COLO829 (cell line): ENCODE data around the gene RNF225.
"Not testable (repeated sequence)": the region's sequence is repeated elsewhere in the genome, so short reads cannot be mapped to it uniquely, and the experiment has no call there.

Experiments
- DNase-seq: peaks from one replicate; pipeline ENCODE4 v3.0.0; 2012; ENCODE audit warnings: low spot score

The RNF225 gene

DNA sequence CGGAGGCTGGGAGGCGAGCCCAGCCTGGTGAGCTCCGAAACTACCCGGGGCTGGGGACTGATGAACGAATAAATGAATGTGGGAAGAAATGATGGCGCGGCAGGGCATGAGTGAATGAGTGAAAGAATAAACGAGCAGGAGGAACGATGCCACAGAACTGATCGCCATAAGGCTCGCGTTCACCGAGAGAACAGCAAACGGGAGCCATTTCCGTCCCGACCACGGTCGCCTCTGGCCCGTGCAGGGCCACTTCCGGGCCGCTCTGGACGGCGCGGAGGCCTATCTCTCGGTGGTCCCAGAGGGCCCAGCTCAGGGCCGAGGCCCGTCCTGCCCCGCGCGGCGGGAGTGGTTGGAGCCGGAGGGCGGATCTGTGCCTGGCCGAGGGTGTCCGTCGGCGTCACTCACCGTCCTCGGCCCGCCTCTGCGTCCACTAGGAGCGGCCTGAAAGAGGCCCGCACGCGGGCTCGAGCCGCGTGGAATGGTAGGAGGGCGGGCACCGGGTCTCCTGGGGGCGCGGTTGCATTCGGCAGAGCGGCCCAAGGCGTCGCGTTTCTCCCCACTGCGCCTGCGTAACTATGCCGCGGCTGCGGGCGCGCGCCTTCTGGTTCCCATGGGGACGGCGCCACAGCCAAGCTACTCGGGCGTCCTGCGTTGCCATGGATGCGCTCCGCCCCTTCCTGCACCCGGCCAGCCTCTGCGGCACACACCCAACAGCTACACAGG lies 33.0 kb upstream of the RNF225 start, which contains the start of gene ZNF497:
Gene ZNF497 (minus strand): TSS at position 480 of the 723 bp plus-strand sequence. CDS start 5,116 bp downstream, outside the sequence.
- peak; percentile 99 for DNase-seq

DNA sequence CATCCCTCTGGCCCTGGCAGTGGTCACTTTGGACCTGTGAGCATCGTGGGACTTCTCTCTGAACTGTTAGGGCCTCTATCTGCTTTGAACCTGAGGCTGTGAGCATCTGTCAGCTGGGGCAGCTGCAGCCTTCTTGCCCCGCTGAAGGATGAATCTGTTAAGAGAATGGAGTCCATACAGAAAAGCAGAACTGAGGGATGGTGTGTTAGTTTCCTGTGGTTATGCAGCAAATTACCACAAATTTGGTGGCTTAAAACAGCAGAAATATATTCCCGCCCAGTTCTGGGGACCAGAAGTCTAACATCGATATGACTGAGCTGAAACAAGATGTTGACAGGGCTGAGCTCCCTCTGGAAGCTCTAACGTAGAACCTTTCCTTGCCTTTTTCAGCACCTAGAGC lies 31.3 kb upstream of the RNF225 start:
- DNase-seq = no peak

DNA sequence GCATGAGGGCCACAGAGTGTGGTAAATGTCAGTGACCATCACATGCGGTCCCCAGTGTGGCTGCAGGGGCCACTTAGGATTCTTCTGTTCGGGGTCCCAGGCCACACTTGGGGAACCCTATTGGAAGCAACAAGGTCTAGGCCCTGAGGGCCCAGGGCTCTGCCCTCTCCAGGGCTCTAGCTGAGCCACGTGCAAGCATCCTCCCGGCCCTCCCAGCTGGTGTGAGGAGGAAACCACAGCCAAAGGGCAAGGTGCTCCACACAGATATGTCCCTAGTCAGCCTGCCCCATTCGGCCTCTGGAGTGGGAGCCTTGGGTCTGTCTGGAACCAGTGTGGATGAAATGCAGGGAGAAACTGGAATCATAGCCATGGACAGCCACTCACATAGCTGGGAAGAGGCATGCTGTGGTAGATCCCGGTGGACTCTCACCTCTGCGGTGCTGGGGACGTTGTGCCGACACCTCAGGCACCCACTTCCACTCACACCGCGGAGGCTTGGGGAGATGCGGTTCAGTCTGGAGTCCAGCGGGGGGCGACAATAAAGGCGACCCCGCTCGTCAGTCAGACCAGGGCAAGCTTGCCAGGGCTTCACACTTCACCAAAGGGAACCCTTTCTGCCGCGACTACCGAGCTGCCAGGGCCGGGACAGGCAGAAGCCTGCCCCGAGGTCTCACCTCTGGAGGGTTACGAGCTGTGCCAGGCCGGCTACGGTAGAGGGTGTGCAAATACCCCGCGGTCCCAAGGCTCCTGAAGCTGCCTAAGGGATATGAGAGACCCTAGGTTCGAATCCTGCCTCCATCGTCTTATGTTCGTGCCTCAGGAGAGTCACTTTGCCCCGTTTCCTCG lies 28.6 kb upstream of the RNF225 start:
- DNase-seq = no peak

DNA sequence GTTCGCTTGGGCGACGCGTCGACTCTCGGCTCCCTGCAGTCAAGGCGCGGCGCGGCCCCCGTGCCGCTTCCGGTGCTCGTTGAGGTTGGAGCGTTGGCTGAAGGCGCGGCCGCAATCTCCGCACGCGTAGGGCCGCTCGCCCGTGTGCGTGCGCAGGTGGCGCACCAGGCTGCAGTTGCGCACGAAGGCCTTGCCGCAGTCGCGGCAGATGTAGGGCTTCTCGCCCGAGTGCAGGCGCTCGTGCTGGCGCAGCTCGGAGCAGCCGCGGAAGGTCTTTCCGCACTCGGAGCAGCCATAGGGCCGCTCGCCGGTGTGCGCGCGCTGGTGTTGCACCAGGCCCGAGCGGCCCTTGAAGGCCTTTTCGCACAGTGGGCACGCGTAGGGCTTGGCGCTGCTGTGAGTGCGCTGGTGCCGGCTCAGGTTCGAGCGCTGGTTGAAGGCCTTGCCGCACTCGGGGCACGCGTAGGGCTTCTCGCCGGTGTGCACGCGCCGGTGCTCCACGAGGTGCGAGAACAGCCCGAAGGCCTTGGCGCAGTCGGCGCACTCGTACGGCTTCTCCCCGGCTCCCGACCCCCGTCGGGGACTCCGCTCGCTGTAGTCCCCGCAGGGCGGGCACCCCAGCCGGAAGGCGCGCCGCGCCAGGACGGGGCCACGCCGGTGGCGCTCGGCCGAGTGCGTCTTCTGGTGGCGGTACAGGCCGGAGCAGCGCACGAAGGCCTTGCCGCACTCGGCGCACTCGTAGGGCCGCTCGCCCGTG lies 27.6 kb upstream of the RNF225 start:
- DNase-seq = no peak

DNA sequence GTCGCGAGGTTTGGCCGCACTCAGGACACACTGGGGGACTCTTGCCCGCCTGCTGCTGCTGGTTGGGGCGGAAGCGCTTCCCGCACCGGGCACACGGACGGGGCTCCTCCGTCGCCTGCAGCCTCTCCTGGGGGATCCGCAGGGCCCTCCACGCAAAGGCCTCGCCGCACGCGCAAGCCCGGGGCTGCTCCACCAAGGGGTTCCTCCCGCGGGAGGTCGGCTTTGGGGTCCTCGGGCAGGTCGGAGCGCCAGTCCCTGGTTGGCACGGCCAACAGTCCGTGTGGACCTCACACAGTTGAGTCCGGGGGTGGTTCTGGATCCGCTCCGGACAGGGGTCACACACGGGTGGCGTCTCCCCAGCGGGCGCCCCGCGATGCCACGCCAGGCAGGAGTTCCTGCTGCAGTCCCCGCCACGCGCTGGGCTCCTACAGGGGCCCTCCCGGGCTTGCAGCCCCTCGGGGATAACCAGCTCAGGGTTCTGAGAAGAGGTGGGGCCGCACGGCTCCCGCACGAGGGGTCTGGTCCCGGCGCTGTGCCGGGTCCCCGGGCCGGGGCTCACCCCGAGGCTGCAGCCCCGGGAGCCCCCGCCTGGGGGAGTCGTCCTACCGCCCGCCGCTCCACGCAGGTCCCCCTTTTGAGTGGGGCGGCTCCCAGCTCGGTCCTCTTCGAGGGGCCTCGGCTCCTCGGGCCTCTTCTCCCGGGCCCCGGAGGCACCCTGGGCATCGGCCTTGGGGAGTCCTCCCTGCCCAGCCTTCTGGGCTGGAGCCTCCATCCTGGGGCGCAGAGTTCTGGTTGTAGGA lies 26.7 kb upstream of the RNF225 start:
- no peak for DNase-seq

DNA sequence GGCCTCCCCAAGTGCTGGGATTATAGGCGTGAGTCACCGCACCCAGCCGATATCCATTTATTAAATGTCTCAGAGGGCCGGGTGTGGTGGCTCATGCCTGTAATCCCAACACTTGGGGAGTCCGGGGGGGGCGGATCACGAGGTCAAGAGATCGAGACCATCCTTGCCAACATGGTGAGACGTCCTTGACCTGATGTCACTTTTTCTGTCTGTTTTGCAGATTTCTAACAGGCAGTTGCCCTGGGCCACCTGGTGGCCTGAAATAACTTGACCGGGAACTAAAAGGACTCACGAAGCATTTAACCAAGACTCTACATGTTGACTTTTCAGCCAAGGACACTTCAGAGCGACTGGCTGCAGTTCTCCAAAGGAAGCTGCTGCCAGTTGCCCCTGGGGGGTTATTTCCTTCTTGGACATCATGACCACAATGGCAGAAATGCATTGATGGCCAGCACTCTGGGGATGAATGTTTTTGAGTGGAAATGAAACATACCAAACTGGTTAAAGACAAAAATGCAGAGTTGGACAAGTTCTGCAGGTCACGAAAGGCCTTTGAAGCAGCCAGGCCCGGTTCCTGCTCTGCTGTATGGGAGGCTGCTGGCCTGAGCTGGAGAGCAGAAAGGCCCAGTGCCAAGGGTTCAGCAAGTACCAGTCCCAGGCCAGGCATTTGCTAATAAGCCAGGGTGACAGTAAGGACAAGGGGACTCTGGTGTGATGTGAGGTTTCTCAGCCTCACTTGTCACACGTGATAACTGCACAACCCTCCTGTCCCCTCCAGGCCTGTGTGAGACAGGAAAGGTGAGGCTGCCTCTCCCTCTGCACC lies 22.9 kb upstream of the RNF225 start:
- no peak for DNase-seq

DNA sequence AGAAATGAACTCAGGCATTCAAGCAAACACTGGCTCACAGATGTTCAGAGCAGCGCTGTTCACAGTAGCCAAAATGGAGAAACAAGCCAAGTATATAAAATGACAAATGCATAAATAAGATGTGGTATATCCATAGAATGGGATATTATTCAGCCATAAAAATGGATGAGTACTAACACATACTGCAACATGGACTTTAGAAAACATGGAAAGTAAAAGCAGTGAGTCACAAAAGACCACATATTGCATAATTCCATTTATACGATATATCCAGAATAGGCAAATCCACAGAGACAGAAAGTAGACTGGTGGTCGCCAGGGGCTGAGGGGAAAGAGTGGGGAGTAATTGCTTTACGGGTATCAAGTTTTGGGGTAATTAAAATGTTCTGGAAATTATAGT lies 21.3 kb upstream of the RNF225 start:
- DNase-seq = no peak

DNA sequence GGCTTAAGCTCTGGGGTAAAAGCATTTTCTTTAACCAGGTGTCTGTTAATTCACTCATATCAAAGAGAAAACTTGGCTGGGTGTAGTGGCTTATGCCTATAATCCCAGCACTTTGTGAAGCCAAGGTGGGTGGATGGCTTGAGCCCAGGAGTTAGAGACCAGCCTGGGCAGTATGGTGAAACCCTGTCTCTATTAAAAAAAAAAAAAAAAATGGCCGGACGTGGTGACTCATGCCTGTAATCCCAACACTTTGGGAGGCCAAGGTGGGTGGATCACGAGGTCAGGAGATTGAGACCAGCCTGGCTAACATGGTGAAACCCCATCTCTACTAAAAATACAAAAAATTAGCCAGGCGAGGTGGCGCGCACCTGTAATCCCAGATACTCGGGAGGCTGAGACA lies 18.7 kb upstream of the RNF225 start:
- not testable (repeated sequence) for DNase-seq

DNA sequence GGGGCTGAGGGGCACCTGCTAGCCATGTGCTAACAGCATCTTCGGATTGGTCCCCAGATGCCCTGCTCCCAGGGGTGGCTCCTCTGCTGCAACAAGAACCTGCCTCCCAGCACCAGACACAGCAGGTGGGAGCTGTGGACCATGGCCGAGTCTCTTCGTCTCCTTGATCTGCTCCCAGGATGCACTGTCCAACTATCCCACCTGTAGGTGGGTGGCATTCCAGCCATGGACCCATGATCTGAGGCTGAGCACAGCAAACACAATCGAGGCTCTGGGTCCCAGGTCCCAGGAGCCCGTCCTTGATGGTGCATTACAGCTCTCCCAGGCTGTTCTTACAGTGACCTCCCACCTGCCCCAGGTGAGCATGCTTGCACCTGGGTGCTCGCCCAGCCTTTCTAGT lies 16.2 kb upstream of the RNF225 start:
- DNase-seq = no peak

DNA sequence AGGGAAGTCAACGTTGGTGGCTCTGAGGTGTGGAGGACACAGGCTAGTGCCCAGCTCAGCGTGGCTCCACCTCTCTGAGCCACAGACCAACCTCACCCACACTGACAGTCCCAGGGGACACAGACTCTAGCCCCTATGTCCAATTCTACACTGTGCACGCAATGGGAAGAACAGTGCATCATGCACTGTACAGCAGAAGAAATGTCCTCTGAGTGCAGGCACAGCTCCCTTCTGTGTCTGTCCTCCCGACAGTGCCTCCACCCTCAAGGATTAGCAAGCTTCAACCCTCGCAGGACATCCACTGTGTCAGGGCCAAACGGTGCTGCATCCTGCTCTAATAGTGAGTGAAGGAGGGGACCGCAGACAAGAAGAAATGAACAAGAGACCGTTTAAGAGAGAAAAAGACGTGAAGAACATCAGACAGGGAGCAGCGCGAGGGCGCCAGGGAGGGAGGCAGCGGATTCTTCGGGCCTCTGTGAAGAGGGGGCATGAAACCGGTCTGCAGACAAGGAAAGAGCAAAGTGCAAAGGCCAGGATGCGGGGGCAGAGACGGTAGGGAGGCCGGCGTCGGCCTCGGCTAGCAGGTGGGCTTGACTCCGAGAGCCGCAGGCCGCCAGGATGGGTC lies 15.3 kb upstream of the RNF225 start:
- DNase-seq = no peak

DNA sequence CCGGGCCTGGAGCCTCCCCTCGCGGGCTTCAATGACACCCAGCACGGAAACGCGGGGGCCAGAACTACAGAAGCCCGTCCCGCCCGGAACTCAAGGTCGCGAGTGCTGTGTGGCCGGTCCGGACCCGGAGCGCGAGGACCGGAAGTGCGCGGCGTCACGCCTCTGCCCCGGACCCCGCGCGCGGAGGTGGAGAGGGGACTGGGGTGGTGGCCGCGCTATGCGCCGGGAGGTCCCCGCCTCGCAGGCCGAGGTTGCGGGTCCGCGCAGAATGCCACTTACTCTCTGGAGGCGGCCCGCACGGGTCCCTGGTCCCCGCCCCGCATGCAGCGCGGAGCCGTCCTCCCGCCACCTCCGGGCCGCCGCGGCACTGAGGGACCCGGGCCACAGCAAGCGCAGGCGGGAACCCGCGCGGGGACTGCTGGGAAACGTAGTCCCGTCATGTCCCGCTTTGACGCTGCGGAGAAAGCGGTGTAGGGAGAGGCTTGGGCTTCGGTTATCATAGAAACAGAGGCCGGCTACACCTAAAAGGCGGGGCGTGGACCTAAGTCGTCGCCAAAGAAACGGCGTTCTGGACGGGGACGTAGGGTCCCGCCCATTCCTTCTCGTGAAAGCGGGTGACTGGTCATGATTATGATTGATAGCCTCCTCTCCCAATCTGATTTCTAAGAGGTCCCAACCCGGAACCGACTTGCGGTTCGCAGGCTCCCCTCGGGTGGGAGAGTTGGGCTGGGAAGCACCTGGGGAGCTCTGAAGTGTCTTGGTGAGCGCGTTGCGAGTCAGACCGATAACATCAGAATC lies 14.6 kb upstream of the RNF225 start, which contains the start of gene ZNF837:
Gene ZNF837 (minus strand): TSS at position 369 of the 798 bp plus-strand sequence. CDS start 11,698 bp downstream, outside the sequence.
- peak; percentile 95 for DNase-seq

DNA sequence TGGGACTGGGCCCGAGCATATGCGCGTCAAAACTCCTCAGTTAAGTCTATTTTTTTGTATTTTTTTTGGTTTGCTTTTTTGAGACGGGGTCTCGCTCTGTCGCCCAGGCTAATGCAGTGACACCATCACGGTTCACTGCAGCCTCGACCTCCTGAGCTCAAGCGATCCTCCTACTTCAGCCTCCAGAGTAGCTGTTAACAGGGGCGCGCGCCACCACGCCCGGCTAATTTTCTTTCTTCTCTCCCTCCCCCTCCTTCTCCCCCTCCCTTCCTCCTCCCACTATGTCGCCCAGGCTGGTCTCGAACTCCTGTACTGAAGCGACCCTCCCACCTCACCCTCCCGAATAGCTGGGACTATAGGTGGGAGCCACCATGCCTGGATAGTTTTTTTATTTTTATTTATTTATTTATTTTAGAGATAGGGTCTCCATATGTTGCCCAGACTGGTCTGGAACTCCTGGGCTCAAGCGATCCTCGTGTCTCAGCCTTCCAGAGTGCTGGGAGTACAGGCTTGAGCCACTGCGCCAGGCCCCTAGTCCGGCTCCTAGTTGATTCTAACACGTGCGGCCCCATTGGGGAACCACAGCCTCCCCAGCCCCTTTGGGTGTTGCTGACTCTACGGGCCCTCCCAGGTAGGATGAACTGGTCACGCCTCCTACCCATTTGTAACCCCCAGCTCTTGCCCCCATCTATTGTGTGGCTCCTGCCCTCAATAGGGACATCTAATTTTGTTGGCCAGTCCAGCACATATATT lies 13.8 kb upstream of the RNF225 start:
- no peak for DNase-seq

DNA sequence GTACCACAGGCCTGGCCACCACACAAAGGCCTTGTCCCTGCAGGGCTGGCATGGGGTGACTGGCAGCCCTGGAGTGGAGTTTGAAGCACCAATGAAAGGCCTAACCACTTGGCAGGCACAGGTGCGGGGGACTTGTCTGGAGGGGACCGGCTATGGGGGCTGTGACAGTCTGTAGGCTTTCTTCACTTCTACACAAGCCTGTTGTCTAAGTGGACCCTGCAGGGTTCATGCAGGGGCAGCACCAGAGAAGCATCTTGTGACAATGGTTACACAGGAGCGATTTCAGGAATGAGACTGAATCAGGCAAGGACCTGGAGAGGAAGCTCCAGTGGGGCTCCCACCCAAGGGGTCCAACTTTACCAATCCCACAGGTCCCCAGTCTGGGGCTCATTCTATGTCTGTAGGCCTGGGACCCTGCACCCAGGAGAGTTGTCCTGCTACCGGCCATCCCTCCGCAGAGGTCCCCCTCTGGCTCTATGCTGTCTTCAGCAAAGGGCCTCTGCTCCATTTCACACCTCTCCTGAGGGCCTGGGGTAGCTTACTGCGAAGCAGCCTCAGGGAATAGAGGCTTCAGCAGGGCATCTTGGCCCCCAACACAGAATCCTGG lies 12.4 kb upstream of the RNF225 start:
- no peak for DNase-seq

DNA sequence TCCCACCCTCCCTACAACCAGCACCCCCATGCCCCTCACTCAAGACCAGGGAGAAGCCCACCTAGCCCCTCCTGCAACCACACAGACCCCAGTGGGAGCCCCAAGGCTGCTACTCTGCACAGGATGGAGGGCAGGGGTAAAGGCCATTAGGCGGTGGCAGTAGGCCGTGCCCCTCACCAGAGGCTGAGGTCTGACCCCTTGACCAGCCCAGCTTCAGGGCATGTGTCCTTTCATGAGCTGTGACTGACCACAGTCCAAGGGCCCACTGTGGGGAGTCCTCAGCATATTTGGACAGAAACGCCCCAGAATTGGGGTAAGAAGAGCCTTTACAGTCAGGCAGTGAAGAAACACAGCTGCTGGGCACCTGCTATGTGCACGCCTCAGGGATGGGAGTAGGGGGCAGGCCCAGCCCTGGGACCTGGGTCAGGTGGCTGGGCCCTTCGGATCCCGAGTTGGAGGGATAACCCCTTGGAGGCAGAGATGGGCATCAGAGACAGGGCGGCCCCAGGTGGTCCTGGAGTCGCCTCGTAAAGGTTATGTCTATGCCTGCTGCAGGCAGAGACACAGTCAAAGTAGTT lies 10.1 kb upstream of the RNF225 start:
- DNase-seq = no peak

DNA sequence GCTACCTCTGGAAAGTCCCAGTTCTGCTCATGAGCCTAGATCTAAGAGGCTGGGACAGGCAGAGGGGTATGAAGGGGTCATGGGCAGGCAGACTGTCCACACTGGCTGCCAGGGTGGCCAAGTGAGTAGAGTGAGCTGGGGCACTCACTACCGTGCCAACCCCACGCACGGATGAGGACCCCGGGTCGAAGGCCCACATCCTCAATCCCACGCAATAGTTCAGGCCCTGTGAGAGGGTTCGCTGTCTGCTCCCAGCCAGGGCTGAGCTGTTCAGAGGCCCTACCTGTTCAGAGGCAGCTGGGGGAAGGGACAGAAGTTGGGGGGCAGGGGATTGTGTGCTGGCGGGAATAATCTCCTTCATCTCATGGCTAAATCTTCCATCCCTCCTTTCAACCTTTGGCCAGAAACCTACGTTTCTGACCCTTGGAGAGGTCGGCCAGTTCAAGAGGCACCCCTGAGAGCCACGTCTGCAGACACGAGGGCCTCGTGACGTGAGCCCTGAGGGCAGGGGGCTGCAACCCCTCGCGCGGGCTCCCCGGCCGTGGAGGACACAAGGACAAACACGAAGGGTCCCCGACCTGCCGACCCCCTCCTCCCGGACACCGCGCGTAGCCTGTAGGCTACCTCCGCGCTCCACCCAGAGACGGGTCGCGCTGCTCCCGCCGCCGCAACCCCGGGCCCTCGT lies 9.4 kb upstream of the RNF225 start:
- DNase-seq = no peak

DNA sequence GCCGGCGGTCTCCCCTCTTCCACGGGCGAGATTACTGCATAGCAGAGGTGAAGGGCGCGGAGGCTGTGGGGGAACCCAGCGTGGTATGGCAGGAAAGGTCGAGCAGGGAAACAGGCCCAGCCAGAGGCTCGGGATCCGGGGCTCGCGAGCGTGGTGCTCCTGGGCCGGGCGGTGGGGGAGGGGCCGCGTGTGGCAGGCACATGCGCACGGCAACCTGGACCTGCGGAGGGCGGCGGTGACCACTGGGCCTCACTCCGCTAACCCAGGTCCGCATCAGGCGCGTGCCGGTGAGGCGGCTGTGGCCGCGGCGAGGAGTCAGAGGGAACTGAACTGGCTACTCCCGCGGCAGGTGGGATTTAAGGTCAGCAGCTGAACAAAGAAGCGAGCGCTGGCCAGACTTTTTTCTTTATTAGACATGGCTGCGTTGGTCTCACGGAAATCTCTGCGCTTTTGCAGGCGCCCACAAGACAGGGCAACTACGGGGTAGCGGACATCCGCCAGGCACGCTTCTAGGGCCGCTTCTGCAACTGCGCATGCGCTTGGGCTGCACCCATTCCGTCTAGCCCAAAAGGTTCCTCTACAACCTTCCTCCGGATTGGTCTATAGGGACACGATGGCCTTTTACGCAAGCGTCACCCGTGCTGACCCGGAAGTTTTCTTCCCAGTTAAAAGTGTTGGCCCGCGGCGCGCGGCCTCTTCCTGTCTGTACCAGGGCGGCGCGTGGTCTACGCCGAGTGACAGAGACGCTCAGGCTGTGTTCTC lies 8.7 kb upstream of the RNF225 start, which contains the start of gene RPS5:
Gene RPS5 (plus strand): TSS at position 694 of the 762 bp plus-strand sequence. CDS start 869 bp downstream, outside the sequence.
- DNase-seq = peak; percentile 99
